ENCODE measurements around the gene B4GALNT1. TPM values are rescaled to one million over a fixed set of nuclear protein-coding genes. Genes with fewer than 3 reads are reported as not detected.

B4GALNT1 gene
- total and polyA plus RNA-seq, 2 of the 13 experiments (the other 11 are each of a cell fraction or from before 2014, with no cell fraction given): 4.5 to 5.4 TPM

GRCh38 chr12:57590864-57591781, 41.9 kb downstream of the B4GALNT1 start, which contains the start of gene PIP4K2C (continued):
- no peak for TF ChIP-seq FOXO4 (CRISPR knock-in tag; conservative IDR thresholded peaks at IDR 0.05)
- TF ChIP-seq SMC3 (IDR thresholded peaks at IDR 0.05; ENCODE audit: low read length): no peak
- TF ChIP-seq GLI4 (CRISPR knock-in tag; IDR thresholded peaks at IDR 0.05; ENCODE audit: borderline replicate concordance): 0 out of 2 replicates have a peak, but pooled peaks have one; percentile 49
- TF ChIP-seq ZBTB49 (CRISPR knock-in tag; IDR thresholded peaks at IDR 0.05; ENCODE audit: borderline replicate concordance): no peak
- TF ChIP-seq NR0B2 (CRISPR knock-in tag; IDR thresholded peaks at IDR 0.05): 0 out of 2 replicates have a peak, but pooled peaks have one; percentile 23
- TF ChIP-seq NKX3-1 (CRISPR knock-in tag; IDR thresholded peaks at IDR 0.05): no peak
- TF ChIP-seq SALL1 (CRISPR knock-in tag; IDR thresholded peaks at IDR 0.05): peak; percentile 58
- TF ChIP-seq SRY (CRISPR knock-in tag; IDR thresholded peaks at IDR 0.05): 0 out of 2 replicates have a peak, but pooled peaks have one; percentile 59
- TF ChIP-seq ZNF570 (CRISPR knock-in tag; IDR thresholded peaks at IDR 0.05; ENCODE audit: borderline replicate concordance): no peak
- no peak for TF ChIP-seq U2AF1 (optimal IDR thresholded peaks at IDR 0.05; ENCODE audit: low read depth, low read length)
- peak; percentile 45 for TF ChIP-seq HNRNPLL (IDR thresholded peaks at IDR 0.05; ENCODE audit: low read depth, low read length, poor library complexity, severe bottlenecking)
- TF ChIP-seq ZNF276 (CRISPR knock-in tag; IDR thresholded peaks at IDR 0.05; ENCODE audit: low read depth): 0 out of 2 replicates have a peak, but pooled peaks have one; percentile 41
- TF ChIP-seq ZNF703 (CRISPR knock-in tag; IDR thresholded peaks at IDR 0.05; ENCODE audit: borderline replicate concordance): peak; percentile 72; the same call in 1 of the 2 replicates
- peak; percentile 57; the same call in 1 of the 2 replicates for TF ChIP-seq POGZ (CRISPR knock-in tag; IDR thresholded peaks at IDR 0.05)
- TF ChIP-seq ZNF784 (CRISPR knock-in tag; IDR thresholded peaks at IDR 0.05; ENCODE audit: borderline replicate concordance): 0 out of 2 replicates have a peak, but pooled peaks have one; percentile 48
- no peak for TF ChIP-seq ZNF749 (CRISPR knock-in tag; IDR thresholded peaks at IDR 0.05; ENCODE audit: borderline replicate concordance)
- TF ChIP-seq NFKB2 (CRISPR knock-in tag; IDR thresholded peaks at IDR 0.05; ENCODE audit: borderline replicate concordance): no peak
